ENCODE measurements around the gene NOTCH1. TPM values are rescaled to one million over a fixed set of nuclear protein-coding genes. Genes with fewer than 3 reads are reported as not detected.

Gene NOTCH1
- total and polyA plus RNA-seq, 2 of the 13 experiments (the other 11 are each of a cell fraction or from before 2014, with no cell fraction given), result 0.09 to 0.35 TPM

DNA sequence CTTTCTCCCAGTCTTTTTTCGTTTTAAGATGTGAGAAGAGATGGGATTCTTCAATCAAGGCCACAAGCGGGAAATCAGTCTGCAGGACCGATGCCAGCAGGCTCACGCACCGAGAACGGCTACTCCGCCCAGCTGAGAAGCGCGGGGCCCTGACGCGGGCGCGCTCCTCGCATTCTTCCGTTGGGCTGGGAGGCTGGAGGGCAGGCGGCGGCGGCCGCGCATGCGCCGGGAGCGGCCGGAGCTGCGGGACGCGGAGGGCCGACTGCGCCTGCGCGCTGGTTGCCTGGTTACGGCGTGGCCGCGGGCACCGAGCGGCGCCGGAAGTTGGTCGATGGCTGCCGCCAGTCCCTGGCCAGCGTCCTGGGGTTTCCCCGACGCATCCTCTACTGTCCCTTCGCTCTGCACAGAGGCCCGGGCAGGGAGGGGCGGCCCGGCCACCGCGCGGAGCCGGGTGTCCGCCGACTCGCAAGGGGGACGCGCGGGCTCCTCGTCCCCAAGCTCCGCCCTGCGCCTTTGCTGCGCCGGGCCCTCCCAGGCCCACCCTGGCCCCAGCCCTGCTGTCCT, 62.2 kb downstream of the NOTCH1 start (continued):
- TF ChIP-seq, protein P1, sequence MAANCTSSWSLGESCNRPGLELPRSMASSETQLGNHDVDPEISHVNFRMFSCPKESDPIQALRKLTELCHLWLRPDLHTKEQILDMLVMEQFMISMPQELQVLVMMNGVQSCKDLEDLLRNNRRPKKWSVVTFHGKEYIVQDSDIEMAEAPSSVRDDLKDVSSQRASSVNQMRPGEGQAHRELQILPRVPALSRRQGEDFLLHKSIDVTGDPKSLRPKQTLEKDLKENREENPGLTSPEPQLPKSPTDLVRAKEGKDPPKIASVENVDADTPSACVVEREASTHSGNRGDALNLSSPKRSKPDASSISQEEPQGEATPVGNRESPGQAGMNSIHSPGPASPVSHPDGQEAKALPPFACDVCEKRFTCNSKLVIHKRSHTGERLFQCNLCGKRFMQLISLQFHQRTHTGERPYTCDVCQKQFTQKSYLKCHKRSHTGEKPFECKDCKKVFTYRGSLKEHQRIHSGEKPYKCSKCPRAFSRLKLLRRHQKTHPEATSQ (CRISPR knock-in tag; IDR thresholded peaks at IDR 0.05; ENCODE audit: borderline replicate concordance), result no peak
- TF ChIP-seq ZFYVE20 (CRISPR knock-in tag; IDR thresholded peaks at IDR 0.05; ENCODE audit: borderline replicate concordance, low read depth) (no peak), ZZZ3 (CRISPR knock-in tag; IDR thresholded peaks at IDR 0.05; ENCODE audit: borderline replicate concordance) (no peak), CREB1 (IDR thresholded peaks at IDR 0.05) (no peak), CREB1 (CRISPR knock-in tag; IDR thresholded peaks at IDR 0.05) (no peak), BHLHE40 (IDR thresholded peaks at IDR 0.05; ENCODE audit: low read length) (no peak), MEF2D (CRISPR knock-in tag; IDR thresholded peaks at IDR 0.05) (no peak), RERE (CRISPR knock-in tag; IDR thresholded peaks at IDR 0.05; ENCODE audit: low read depth) (no peak), WIZ (CRISPR knock-in tag; IDR thresholded peaks at IDR 0.05) (no peak), ZFP36L2 (CRISPR knock-in tag; IDR thresholded peaks at IDR 0.05) (no peak), NFE2 (CRISPR knock-in tag; IDR thresholded peaks at IDR 0.05) (no peak), FUBP1 (CRISPR knock-in tag; IDR thresholded peaks at IDR 0.05; ENCODE audit: borderline replicate concordance) (no peak), EEA1 (CRISPR knock-in tag; IDR thresholded peaks at IDR 0.05; ENCODE audit: borderline replicate concordance) (no peak), ZNF383 (CRISPR knock-in tag; IDR thresholded peaks at IDR 0.05; ENCODE audit: borderline replicate concordance) (no peak), NFKB2 (CRISPR knock-in tag; IDR thresholded peaks at IDR 0.05; ENCODE audit: borderline replicate concordance) (no peak), ZNF776 (CRISPR knock-in tag; IDR thresholded peaks at IDR 0.05) (peak; percentile 68; the same call in 1 of the 2 replicates), ZNF788 (CRISPR knock-in tag; IDR thresholded peaks at IDR 0.05; ENCODE audit: borderline replicate concordance) (no peak), ZNF749 (CRISPR knock-in tag; IDR thresholded peaks at IDR 0.05; ENCODE audit: borderline replicate concordance) (no peak)
- TF ChIP-seq, protein P2, sequence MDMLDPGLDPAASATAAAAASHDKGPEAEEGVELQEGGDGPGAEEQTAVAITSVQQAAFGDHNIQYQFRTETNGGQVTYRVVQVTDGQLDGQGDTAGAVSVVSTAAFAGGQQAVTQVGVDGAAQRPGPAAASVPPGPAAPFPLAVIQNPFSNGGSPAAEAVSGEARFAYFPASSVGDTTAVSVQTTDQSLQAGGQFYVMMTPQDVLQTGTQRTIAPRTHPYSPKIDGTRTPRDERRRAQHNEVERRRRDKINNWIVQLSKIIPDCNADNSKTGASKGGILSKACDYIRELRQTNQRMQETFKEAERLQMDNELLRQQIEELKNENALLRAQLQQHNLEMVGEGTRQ (IDR thresholded peaks at IDR 0.05; ENCODE audit: low read depth, low read length), result no peak
- TF ChIP-seq, protein P2 (CRISPR knock-in tag; IDR thresholded peaks at IDR 0.05; ENCODE audit: borderline replicate concordance), result no peak
